Measurements from ENCODE around the gene ZRANB1. TPM values are rescaled to one million over a fixed set of nuclear protein-coding genes. Genes with fewer than 3 reads are reported as not detected.

The ZRANB1 gene
- total and polyA plus RNA-seq, 2 experiments from 2014 or later = 4.2 to 26.7 TPM

DNA sequence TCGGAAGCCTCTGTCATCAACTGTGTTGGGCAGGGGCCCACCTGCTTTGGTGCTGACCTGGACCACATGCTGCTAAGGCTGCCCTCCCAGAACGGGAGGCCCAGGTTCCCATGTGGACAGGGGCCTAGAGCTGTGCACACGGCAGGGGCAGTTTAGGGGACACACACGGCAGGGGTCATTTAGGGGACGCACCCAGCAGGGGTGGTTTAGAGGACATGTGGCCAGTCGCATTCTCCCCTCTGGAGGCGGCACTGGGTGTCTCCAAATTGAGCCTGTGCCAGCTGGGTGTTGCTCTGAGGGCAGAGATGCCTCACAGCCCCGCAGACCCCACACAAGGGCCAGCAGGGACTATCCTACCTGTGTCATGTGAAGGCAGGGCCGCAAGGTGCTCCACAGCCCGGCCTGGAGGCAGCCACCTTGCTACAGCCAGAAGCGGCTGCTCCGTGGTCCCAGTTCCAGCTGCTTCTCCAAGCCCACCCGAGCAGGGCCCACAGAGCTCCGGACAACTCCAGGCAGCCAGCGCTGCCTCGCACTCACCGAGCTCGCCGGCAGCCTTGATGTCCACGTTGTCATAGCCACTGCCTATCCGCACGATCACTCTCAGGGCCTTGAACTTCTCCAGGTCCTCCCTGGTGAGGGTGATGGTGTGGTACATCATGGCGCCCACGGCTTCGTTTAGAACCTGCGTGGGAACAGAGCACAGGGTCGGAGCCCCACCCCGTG, 60.7 kb downstream of the ZRANB1 start:
- peaks cover 37% of the 10 kb centered on the region for H4K20me1 ChIP-seq (replicated peaks; ENCODE audit: insufficient read depth)
- no peak overlapping the region for H3K27ac ChIP-seq (ENCODE audit: low read depth)
- DNase-seq (ENCODE audit: low spot score) = no peak
- H2AFZ ChIP-seq = no peak overlapping the region
- no peak overlapping the region for H3K4me3 ChIP-seq
- H3K4me1 ChIP-seq (ENCODE audit: insufficient read depth) = no peaks in the 10 kb centered on the region
- 0 out of 2 replicates have a peak, but pooled peaks cover 9% of the 10 kb centered on the region for H3F3A ChIP-seq (replicated peaks; ENCODE audit: low read depth)
- peaks cover 14% of the 10 kb centered on the region for H3K4me1 Mint-ChIP-seq
- peaks cover 42% of the 10 kb centered on the region for H3K79me2 ChIP-seq (replicated peaks; ENCODE audit: insufficient read depth)
- peaks cover 3% of the 10 kb centered on the region; the same call in 1 of the 3 replicates for H3K9me3 Mint-ChIP-seq
- peaks cover 86% of the 10 kb centered on the region for H3K36me3 Mint-ChIP-seq (ENCODE audit: low read depth)
- H3K27ac Mint-ChIP-seq = no peak overlapping the region
- ATAC-seq = no peak
- no peaks in the 10 kb centered on the region for H3K9me2 ChIP-seq (ENCODE audit: insufficient read depth)
- no peak overlapping the region for H3K4me3 Mint-ChIP-seq
- TF ChIP-seq STAT1 (IDR thresholded peaks at IDR 0.05; ENCODE audit: unreplicated experiment) = no peak
- no peak for TF ChIP-seq ZNF114 (CRISPR knock-in tag; IDR thresholded peaks at IDR 0.05)
- no peak for TF ChIP-seq POLR2AphosphoS5 (IDR thresholded peaks at IDR 0.05; ENCODE audit: low read depth)
- no peak for TF ChIP-seq ZNF331 (CRISPR knock-in tag; IDR thresholded peaks at IDR 0.05; ENCODE audit: low read depth)
- TF ChIP-seq, protein P1, sequence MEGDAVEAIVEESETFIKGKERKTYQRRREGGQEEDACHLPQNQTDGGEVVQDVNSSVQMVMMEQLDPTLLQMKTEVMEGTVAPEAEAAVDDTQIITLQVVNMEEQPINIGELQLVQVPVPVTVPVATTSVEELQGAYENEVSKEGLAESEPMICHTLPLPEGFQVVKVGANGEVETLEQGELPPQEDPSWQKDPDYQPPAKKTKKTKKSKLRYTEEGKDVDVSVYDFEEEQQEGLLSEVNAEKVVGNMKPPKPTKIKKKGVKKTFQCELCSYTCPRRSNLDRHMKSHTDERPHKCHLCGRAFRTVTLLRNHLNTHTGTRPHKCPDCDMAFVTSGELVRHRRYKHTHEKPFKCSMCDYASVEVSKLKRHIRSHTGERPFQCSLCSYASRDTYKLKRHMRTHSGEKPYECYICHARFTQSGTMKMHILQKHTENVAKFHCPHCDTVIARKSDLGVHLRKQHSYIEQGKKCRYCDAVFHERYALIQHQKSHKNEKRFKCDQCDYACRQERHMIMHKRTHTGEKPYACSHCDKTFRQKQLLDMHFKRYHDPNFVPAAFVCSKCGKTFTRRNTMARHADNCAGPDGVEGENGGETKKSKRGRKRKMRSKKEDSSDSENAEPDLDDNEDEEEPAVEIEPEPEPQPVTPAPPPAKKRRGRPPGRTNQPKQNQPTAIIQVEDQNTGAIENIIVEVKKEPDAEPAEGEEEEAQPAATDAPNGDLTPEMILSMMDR (conservative IDR thresholded peaks at IDR 0.05; ENCODE audit: low read depth in 2 of 2) = no peak
- TF ChIP-seq JUNB (IDR thresholded peaks at IDR 0.05; ENCODE audit: unreplicated experiment) = no peak
- TF ChIP-seq, protein P2, sequence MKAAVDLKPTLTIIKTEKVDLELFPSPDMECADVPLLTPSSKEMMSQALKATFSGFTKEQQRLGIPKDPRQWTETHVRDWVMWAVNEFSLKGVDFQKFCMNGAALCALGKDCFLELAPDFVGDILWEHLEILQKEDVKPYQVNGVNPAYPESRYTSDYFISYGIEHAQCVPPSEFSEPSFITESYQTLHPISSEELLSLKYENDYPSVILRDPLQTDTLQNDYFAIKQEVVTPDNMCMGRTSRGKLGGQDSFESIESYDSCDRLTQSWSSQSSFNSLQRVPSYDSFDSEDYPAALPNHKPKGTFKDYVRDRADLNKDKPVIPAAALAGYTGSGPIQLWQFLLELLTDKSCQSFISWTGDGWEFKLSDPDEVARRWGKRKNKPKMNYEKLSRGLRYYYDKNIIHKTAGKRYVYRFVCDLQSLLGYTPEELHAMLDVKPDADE (IDR thresholded peaks at IDR 0.05) = no peak
- no peak for TF ChIP-seq NANOG (IDR thresholded peaks at IDR 0.05; ENCODE audit: borderline replicate concordance)
- TF ChIP-seq, protein P3, sequence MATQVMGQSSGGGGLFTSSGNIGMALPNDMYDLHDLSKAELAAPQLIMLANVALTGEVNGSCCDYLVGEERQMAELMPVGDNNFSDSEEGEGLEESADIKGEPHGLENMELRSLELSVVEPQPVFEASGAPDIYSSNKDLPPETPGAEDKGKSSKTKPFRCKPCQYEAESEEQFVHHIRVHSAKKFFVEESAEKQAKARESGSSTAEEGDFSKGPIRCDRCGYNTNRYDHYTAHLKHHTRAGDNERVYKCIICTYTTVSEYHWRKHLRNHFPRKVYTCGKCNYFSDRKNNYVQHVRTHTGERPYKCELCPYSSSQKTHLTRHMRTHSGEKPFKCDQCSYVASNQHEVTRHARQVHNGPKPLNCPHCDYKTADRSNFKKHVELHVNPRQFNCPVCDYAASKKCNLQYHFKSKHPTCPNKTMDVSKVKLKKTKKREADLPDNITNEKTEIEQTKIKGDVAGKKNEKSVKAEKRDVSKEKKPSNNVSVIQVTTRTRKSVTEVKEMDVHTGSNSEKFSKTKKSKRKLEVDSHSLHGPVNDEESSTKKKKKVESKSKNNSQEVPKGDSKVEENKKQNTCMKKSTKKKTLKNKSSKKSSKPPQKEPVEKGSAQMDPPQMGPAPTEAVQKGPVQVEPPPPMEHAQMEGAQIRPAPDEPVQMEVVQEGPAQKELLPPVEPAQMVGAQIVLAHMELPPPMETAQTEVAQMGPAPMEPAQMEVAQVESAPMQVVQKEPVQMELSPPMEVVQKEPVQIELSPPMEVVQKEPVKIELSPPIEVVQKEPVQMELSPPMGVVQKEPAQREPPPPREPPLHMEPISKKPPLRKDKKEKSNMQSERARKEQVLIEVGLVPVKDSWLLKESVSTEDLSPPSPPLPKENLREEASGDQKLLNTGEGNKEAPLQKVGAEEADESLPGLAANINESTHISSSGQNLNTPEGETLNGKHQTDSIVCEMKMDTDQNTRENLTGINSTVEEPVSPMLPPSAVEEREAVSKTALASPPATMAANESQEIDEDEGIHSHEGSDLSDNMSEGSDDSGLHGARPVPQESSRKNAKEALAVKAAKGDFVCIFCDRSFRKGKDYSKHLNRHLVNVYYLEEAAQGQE (IDR thresholded peaks at IDR 0.05; ENCODE audit: unreplicated experiment) = no peak
- TF ChIP-seq EZH2phosphoT487 (IDR thresholded peaks at IDR 0.05; ENCODE audit: unreplicated experiment) = no peak
- TF ChIP-seq EZH2 (IDR thresholded peaks at IDR 0.05; ENCODE audit: low read depth, unreplicated experiment) = no peak
- TF ChIP-seq, protein P4, sequence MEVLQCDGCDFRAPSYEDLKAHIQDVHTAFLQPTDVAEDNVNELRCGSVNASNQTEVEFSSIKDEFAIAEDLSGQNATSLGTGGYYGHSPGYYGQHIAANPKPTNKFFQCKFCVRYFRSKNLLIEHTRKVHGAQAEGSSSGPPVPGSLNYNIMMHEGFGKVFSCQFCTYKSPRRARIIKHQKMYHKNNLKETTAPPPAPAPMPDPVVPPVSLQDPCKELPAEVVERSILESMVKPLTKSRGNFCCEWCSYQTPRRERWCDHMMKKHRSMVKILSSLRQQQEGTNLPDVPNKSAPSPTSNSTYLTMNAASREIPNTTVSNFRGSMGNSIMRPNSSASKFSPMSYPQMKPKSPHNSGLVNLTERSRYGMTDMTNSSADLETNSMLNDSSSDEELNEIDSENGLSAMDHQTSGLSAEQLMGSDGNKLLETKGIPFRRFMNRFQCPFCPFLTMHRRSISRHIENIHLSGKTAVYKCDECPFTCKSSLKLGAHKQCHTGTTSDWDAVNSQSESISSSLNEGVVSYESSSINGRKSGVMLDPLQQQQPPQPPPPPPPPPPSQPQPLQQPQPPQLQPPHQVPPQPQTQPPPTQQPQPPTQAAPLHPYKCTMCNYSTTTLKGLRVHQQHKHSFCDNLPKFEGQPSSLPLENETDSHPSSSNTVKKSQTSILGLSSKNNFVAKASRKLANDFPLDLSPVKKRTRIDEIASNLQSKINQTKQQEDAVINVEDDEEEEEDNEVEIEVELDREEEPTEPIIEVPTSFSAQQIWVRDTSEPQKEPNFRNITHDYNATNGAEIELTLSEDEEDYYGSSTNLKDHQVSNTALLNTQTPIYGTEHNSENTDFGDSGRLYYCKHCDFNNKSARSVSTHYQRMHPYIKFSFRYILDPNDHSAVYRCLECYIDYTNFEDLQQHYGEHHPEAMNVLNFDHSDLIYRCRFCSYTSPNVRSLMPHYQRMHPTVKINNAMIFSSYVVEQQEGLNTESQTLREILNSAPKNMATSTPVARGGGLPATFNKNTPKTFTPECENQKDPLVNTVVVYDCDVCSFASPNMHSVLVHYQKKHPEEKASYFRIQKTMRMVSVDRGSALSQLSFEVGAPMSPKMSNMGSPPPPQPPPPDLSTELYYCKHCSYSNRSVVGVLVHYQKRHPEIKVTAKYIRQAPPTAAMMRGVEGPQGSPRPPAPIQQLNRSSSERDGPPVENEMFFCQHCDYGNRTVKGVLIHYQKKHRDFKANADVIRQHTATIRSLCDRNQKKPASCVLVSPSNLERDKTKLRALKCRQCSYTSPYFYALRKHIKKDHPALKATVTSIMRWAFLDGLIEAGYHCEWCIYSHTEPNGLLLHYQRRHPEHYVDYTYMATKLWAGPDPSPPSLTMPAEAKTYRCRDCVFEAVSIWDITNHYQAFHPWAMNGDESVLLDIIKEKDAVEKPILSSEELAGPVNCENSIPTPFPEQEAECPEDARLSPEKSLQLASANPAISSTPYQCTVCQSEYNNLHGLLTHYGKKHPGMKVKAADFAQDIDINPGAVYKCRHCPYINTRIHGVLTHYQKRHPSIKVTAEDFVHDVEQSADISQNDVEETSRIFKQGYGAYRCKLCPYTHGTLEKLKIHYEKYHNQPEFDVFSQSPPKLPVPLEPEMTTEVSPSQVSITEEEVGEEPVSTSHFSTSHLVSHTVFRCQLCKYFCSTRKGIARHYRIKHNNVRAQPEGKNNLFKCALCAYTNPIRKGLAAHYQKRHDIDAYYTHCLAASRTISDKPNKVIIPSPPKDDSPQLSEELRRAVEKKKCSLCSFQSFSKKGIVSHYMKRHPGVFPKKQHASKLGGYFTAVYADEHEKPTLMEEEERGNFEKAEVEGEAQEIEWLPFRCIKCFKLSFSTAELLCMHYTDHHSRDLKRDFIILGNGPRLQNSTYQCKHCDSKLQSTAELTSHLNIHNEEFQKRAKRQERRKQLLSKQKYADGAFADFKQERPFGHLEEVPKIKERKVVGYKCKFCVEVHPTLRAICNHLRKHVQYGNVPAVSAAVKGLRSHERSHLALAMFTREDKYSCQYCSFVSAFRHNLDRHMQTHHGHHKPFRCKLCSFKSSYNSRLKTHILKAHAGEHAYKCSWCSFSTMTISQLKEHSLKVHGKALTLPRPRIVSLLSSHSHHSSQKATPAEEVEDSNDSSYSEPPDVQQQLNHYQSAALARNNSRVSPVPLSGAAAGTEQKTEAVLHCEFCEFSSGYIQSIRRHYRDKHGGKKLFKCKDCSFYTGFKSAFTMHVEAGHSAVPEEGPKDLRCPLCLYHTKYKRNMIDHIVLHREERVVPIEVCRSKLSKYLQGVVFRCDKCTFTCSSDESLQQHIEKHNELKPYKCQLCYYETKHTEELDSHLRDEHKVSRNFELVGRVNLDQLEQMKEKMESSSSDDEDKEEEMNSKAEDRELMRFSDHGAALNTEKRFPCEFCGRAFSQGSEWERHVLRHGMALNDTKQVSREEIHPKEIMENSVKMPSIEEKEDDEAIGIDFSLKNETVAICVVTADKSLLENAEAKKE (CRISPR knock-in tag; IDR thresholded peaks at IDR 0.05) = no peak
- TF ChIP-seq CREB1 (CRISPR knock-in tag; IDR thresholded peaks at IDR 0.05; ENCODE audit: low read depth) = no peak
- H3K27me3 Mint-ChIP-seq (ENCODE audit: insufficient read depth, low read depth, poor library complexity) = peaks cover 51% of the 10 kb centered on the region
- peaks cover 12% of the 10 kb centered on the region; the same call in 1 of the 2 replicates for H3K36me3 ChIP-seq (ENCODE audit: insufficient read depth)
- no peak overlapping the region for H3K4me2 ChIP-seq
- H3K27me3 ChIP-seq (ENCODE audit: insufficient read depth) = no peaks in the 10 kb centered on the region
